K562 treated with DMSO at 1 percent for 4 hours (cell line): Measurements from ENCODE around the gene WBP1L. TPM values are rescaled to one million over a fixed set of nuclear protein-coding genes. Genes with fewer than 3 reads are reported as not detected.

Experiments
- total RNA-seq: library from RNA; unstranded; fragments of 300-600 nt; gene quantifications from 2 replicates; pipeline ENCODE4 v1.2.3, GENCODE V29; 2022; ENCODE audit not compliant: insufficient read depth

WBP1L gene
- total RNA-seq, result 19.5 and 21.1 TPM in 2 replicates

DNA sequence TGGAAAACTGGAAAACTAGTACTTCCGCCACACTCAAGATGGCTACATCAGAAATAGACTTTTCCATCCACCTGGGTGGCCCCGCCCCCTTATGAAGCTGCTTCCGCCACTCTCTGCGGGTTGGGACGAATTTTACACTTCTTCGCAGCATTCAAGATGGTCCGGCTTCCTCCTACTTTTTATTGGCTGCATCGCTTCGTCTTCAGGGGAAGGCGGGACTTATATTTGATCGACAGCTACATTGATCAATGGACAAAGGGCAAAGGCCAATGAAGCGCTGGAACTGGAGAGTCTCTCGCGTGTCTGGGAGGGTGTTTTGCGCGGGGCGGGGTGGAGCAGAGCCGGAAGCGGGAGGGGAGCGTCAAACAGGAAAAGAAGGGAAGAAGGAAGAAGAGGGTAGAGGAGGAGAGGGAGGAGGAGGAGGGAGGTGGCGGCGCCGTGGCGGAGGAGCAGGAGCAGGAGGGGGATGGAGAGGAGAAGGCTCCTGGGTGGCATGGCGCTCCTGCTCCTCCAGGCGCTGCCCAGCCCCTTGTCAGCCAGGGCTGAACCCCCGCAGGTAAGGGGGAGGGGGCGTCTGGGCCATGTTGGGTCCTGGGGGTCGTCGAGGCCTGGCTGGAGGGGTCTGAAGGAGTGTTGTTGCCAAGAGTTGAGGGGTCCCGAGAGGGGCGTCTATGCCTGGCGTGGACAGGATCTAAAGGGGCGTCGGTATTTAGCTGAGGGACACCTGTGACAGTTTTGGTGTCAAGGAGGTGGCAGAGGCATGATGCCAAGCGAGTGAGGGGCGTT, at the start of gene WBP1L:
Gene WBP1L, plus strand, starts transcription at position 361 of the 786 bp plus-strand sequence. Its CDS starts 106 bp downstream, at position 467.

GRCh38 chr10:102713814-102714620, 29.7 kb upstream of the WBP1L start, which contains the start of gene ARL3:
Gene ARL3 (minus strand): TSS chr10:102714397. CDS start chr10:102714275, 122 bp downstream.

DNA sequence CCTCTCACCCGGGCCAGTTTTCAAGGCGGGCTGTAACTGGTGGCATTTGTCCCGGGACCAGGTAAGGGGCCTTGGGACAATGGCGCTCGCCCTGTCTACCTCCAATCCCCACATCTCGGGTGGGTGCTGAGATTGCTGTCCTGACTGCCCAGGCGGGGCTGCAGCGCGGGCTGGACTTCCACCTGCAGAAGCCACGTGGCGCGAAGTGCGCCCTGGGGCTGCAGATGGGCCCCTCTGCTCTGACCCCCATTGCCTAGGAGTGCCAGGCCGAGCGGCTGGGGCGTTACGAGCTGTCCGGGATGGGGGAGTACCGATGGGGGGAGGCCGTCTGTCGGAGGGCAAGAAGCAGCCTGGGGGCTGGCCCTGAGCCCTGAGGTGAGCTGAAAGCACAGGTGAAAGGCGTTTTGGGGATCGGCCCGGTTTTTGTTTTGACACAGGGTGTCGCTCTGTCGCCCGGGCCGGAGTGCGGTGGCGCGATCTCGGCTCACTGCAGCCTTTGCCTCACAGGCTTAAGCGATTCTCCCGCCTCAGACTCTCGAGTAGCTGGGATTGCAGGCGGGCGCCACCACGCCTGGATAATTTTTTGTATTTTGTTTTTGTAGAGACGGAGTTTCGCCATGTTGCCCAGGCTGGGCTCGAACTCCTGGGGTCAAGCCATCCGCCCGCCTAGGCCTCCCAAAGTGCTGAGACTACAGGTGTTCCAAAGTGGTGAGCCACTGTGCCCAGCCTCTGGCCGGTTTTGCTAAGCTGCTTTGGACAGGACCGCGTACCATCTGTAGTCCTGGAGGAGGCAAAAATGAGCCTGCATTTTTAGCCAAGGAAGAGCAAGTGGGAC, 28.9 kb upstream of the WBP1L start, which contains the start of gene SFXN2:
Gene SFXN2, plus strand, starts transcription at position 16 of the 835 bp plus-strand sequence. CDS start 12,001 bp downstream, outside the sequence.

DNA sequence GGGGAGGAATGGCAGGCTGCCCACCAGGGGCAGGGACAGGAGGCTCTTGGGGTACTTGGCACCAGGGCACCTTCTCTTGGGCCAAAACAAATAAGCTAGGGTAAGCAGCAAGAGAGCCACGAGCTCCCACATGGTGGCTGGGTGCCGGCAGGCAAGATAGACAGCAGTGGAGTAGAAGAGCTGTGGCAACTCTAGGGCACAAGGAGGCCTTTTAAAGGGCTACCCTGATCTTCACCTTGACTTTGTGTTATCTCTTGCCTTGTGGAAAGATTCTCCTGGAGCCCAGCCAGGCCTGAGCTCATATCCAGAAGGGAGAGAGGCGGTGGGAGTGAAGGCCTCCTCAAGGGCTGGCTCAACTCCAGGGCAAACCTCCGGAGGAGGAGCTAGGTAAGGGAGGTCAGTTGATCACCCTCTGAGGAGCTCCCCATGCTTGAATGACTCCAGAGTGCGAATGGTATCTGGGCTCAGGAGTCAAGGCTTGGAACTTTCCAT, 93.5 kb downstream of the WBP1L start, which contains the start of gene CYP17A1:
Gene CYP17A1, minus strand, starts transcription at position 184 of the 492 bp plus-strand sequence. Its CDS starts 52 bp downstream, at position 132.

Other genes starting within 250 kb of the WBP1L start
- 38.2 and 39.1 TPM in 2 replicates for gene ACTR1A, start 241.2 kb upstream of the WBP1L start, total RNA-seq
- 8.2 and 9.7 TPM in 2 replicates for gene SUFU, start 240.0 kb upstream of the WBP1L start, total RNA-seq
- 16.8 and 18.5 TPM in 2 replicates for gene TRIM8, start 99.5 kb upstream of the WBP1L start, total RNA-seq
- gene ARL3, start 29.6 kb upstream of the WBP1L start, total RNA-seq, result 3.8 and 4.1 TPM in 2 replicates
- gene SFXN2, start 29.3 kb upstream of the WBP1L start, total RNA-seq, result 2.2 and 3.3 TPM in 2 replicates
- gene CYP17A1, start 93.5 kb downstream of the WBP1L start, total RNA-seq, result not detected in 2 replicates
- 3.6 and 5.2 TPM in 2 replicates for gene BORCS7, start 110.3 kb downstream of the WBP1L start, total RNA-seq
- gene AS3MT, start 125.5 kb downstream of the WBP1L start, total RNA-seq, result 0.70 and 0.84 TPM in 2 replicates
- gene CNNM2, start 174.3 kb downstream of the WBP1L start, total RNA-seq, result 3.8 and 7.7 TPM in 2 replicates